GM10248 (cell line): Measurements from ENCODE around the gene SCARB2.

Source experiments
- CTCF ChIA-PET: fragments of 300-600 bp; sonication (Branson Sonifier 250); formaldehyde crosslinking; extraction: SDS; loops from one replicate; lab custom pipeline; 2021; ENCODE audit warnings: antibody characterized with exemption; lab: Yijun Ruan, JAX
- POLR2A ChIA-PET: fragments of 350-650 bp; sonication (Branson Sonifier 250); formaldehyde crosslinking; extraction: SDS; loops from one replicate; lab custom pipeline; 2020; ENCODE audit warnings: antibody characterized with exemption; lab: Yijun Ruan, JAX
- DNase-seq: peaks from one replicate; pipeline ENCODE4 v3.0.0; 2012; ENCODE audit errors: extremely low spot score
- TF ChIP-seq, protein P1 (sequence below): IDR thresholded peaks from 2 replicates; pipeline ENCODE4 v1.5.1; 2012; ENCODE audit warnings: mild to moderate bottlenecking, low read depth; ENCODE audit errors: extremely low read depth, missing control alignments, control extremely low read depth

The SCARB2 gene

DNA sequence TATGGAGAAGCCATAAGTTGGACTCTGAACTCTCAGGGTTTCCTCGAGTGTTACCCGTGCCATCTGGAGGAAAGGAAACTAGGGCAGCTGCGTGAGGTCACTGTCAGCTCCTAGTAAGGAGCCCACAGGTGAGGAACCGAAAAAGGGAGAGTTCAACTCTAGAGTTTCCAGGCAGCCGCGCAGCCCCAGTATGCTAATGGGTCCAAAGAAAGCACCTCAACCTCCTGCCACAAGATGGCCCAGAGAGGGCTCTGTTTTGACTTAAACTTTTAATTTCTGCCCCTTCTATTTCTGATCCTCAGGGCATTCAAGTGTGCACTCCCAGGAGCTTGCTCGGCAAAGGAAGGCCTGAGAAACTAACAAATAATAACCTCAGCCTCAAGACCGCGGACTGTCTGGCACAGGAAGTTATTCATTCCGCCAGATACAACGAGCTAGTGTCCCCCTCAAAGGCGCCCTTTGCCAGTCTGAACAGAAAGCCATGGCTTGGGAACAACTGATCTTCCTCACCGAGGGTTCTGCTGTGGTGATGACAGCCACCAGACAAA, 13.9 kb downstream of the SCARB2 start:
- DNase-seq: peak; percentile 60
- TF ChIP-seq, protein P1, sequence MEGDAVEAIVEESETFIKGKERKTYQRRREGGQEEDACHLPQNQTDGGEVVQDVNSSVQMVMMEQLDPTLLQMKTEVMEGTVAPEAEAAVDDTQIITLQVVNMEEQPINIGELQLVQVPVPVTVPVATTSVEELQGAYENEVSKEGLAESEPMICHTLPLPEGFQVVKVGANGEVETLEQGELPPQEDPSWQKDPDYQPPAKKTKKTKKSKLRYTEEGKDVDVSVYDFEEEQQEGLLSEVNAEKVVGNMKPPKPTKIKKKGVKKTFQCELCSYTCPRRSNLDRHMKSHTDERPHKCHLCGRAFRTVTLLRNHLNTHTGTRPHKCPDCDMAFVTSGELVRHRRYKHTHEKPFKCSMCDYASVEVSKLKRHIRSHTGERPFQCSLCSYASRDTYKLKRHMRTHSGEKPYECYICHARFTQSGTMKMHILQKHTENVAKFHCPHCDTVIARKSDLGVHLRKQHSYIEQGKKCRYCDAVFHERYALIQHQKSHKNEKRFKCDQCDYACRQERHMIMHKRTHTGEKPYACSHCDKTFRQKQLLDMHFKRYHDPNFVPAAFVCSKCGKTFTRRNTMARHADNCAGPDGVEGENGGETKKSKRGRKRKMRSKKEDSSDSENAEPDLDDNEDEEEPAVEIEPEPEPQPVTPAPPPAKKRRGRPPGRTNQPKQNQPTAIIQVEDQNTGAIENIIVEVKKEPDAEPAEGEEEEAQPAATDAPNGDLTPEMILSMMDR: peak; percentile 26
- ChIA-PET CTCF (interaction anchor here (0.8 to 4.9 kb wide), 10 partner anchors 9 to 305 kb away, joined by 3 to 40 read pairs (median 4); no protein-coding TSS in a partner anchor), POLR2A (no interaction called here)

DNA sequence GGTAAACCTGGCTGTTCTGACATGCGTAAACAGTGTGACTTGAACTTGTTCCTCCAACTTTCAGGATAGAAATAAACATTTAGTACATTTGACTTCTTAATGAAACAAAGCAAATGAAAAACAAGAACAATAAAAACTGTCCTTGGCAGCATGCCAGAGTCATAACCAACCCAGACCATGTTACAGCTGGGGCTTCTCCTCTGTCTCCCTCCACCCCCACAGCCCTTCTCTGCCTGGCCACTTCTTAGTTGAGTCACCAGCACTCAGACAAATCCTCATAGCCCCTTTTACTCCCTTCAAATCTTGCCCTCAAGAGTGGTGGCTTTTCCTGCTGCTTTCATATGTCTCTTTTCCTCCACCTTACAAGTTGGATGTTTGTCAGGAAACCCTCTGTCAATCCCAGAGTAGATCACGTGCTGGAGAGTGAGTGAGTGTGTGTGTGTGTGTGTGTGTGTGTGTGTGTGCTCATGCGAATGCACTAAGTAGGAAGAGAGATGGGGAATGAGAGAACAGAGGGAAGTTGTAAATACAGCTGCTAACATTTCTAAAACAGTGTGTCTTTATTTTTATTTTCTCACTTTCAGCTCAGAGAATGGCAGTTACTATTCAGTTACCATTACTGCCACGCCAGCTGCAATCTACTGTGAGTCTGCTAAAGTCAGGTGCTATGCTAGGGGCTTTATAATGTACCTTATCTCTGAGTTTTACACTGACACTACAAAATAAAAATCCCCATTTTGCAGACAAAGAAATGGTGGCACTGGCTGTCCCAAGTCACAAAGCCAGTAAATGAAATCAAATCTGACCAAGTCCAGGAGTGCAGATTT, 15.0 kb downstream of the SCARB2 start:
- POLR2A ChIA-PET: interaction anchor here (0.7 kb wide), 1 partner anchor 18 kb away, joined by 4 read pairs; no protein-coding TSS in a partner anchor
- DNase-seq: peak; percentile 61

DNA sequence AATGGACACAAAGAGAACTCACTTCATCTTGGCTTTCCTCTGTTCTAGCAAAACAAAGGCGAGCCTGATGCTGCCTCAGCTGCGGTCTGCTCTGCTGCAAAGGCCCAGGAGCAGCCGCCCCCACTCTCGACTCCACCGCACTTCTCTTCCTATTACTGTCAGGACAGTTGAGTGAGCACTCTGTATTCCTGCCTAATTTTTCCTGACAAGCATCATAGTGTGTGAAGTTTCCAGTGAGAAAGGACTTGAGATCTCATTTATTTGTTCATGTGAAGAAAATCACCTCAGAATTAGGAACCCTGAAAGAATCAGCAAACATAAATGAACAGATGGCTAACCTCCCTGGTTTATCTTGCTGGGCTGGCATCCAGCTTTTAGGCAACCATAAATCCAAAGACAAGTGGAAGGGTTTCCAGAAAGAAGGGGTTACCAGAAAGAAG, 15.6 kb downstream of the SCARB2 start:
- TF ChIP-seq, protein P1: no peak
- no peak for DNase-seq
- CTCF ChIA-PET: interaction anchor here (2.8 to 4.9 kb wide), 2 partner anchors 13 to 18 kb away, joined by 22 to 40 read pairs; no protein-coding TSS in a partner anchor
- POLR2A ChIA-PET: no interaction called here

More for the DNA sequence above, 15.0 kb downstream of the SCARB2 start:
- CTCF ChIA-PET: interaction anchor here (0.9 to 4.9 kb wide), 4 partner anchors 12 to 139 kb away, joined by 3 to 40 read pairs (median 16); no protein-coding TSS in a partner anchor
- TF ChIP-seq, protein P1: no peak

DNA sequence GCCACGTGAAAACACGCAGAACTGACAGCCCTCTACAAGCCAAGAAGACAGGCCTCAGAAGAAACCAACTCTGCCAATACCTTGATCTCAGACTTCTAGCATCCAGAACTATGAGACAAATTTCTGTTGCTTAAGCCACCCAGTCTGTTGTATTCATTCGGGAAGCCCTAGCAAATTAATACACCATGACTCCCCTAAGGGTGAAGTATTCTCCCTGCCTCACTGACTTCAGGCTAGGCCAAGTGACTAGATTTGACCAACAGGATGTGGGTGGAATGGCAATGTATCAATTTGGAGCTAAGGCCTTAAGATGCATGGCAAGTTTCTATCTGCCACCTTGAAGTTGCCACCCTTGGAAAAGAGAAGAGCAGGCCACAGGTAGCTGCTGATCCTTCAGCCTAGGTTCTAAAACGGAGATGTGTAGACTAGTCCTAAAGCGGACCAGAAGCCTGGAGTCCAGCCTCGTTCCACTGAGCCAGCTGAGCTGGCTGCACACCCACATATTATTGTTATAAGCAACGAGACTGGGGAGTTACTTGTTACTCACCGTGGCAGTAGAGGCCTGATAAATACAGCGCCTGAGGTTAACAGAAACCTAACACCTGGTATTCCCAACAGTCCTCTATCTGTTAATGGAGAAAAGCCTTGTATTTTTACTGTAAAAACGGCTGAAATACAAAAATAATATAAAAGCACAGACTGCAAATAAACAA, 16.4 kb downstream of the SCARB2 start:
- no peak for DNase-seq
- POLR2A ChIA-PET: no interaction called here
- TF ChIP-seq, protein P1: no peak
- CTCF ChIA-PET: interaction anchor here (0.7 to 4.9 kb wide), 7 partner anchors 13 to 308 kb away, joined by 3 to 40 read pairs (median 3); partner anchors contain the start of gene SCARB2

DNA sequence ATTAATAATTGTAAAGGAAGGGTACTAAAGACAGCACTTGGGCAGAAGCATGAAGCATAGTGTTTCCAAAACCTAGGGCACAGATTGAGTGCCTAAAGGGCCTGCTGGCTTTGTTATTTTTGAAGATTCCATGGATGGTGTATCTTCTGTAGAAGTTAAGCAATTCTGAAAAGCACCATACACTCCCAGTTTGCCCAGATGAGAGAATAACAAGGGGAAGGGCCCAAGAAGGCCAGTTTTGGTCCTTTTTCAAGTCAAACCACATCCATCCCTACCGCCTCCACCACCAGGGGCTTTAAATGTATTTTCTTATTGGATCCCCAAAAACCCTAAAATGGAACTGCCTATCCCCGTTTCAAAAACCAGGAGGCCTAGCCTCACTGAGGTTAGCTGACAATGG, 17.2 kb downstream of the SCARB2 start:
- TF ChIP-seq, protein P1: no peak
- CTCF ChIA-PET: interaction anchor here (0.9 to 4.9 kb wide), 4 partner anchors 12 to 22 kb away, joined by 3 to 40 read pairs (median 3); partner anchors contain the start of gene SCARB2
- DNase-seq: no peak
- POLR2A ChIA-PET: no interaction called here

DNA sequence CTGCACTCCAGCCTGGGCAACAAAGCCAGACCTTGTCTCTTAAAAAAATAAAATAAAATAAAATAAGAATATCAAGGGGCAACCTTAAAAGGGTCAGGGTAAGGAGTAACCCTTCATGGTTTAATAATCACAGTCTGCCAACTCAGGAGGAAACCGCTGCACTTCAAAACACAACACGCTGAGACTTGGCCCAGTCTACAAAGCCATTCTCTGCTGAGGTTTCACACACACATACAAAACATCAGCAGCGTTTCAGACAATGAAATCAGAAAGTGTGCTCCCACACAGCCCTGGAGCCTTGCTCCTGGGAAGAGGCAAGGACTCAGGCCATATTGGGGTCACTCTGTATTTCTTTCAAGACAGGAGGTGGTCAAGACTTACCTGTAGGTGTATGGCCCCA, 18.3 kb downstream of the SCARB2 start:
- ChIA-PET POLR2A (no interaction called here), CTCF (no interaction called here)
- TF ChIP-seq, protein P1: no peak
- DNase-seq: no peak
